Skin of body (tissue), 2 donors: ENCODE measurements around the gene SERPINE1. TPM values are rescaled to one million over a fixed set of nuclear protein-coding genes. Genes with fewer than 3 reads are reported as not detected.

Experiments
- small RNA-seq: library from RNA; depleted of rRNA; stranded (forward); fragments of <200 nt; gene quantifications from one replicate; pipeline ENCODE3, GENCODE V24; 2014; ENCODE audit warnings: low replicate concordance
- total RNA-seq: library from RNA; depleted of rRNA; stranded (reverse); fragments of >200 nt; gene quantifications from one replicate; pipeline ENCODE4 v1.2.3, GENCODE V29; 2014

The SERPINE1 gene
- total RNA-seq, 1 donor from 2014 or later, result 18.1 TPM

Small RNA genes within 50 kb of the gene (small RNA-seq; reads per million reads assigned to genes)
- gene MIR4653, result not detected

Other genes starting within 250 kb of the SERPINE1 start
- gene UFSP1, start 237.4 kb upstream of the SERPINE1 start, total RNA-seq, result 1.2 TPM
- 9.8 TPM for gene ACHE, start 231.2 kb upstream of the SERPINE1 start, total RNA-seq
- gene MUC3A, start 177.6 kb upstream of the SERPINE1 start, total RNA-seq, result not detected
- not detected for gene MUC12, start 157.5 kb upstream of the SERPINE1 start, total RNA-seq
- gene MUC17, start 107.0 kb upstream of the SERPINE1 start, total RNA-seq, result not detected
- 10.1 TPM for gene TRIM56, start 41.6 kb upstream of the SERPINE1 start, total RNA-seq
- gene AP1S1, start 27.4 kb downstream of the SERPINE1 start, total RNA-seq, result 51.2 TPM
- gene VGF, start 38.5 kb downstream of the SERPINE1 start, total RNA-seq, result 0.10 TPM
- not detected for gene NAT16, start 53.2 kb downstream of the SERPINE1 start, total RNA-seq
- not detected for gene MOGAT3, start 73.9 kb downstream of the SERPINE1 start, total RNA-seq
- gene PLOD3, start 90.5 kb downstream of the SERPINE1 start, total RNA-seq, result 31.2 TPM
- 52.8 TPM for gene ZNHIT1, start 91.1 kb downstream of the SERPINE1 start, total RNA-seq
- 3.6 TPM for gene CLDN15, start 110.7 kb downstream of the SERPINE1 start, total RNA-seq
- gene FIS1, start 118.0 kb downstream of the SERPINE1 start, total RNA-seq, result 92.0 TPM
- gene IFT22, start 194.7 kb downstream of the SERPINE1 start, total RNA-seq, result 15.6 TPM
- 3.5 TPM for gene COL26A1, start 235.8 kb downstream of the SERPINE1 start, total RNA-seq